WTC11 (cell line): Measurements from ENCODE around the gene C3.

ENCODE experiments used
- ETV6 ChIP-seq: sonication (generic); formaldehyde crosslinking; IDR thresholded peaks from 2 replicates; pipeline ENCODE4 v1.8.1; 2022; ENCODE audit warnings: mild to moderate bottlenecking, missing genetic modification reagents
- ZNF121 ChIP-seq: sonication (generic); formaldehyde crosslinking; IDR thresholded peaks from 2 replicates; pipeline ENCODE4 v1.8.0; 2023; ENCODE audit warnings: missing genetic modification reagents
- ZNF138 ChIP-seq: sonication (generic); formaldehyde crosslinking; conservative IDR thresholded peaks from 2 replicates; pipeline ENCODE4 v1.8.1; 2022; ENCODE audit warnings: mild to moderate bottlenecking, moderate library complexity, missing genetic modification reagents
- TF ChIP-seq, protein P1 (sequence below): fragments of 200-600 bp; IDR thresholded peaks from 2 replicates; pipeline ENCODE4 v1.8.0; 2022; ENCODE audit warnings: antibody characterized with exemption
- TF ChIP-seq, protein P2 (sequence below): sonication (generic); formaldehyde crosslinking; IDR thresholded peaks from 2 replicates; pipeline ENCODE4 v1.8.1; 2023; ENCODE audit warnings: mild to moderate bottlenecking, missing genetic modification reagents, moderate library complexity
- TF ChIP-seq, protein P3 (sequence below): sonication (generic); formaldehyde crosslinking; IDR thresholded peaks from 2 replicates; pipeline ENCODE4 v1.8.0; 2022; ENCODE audit warnings: mild to moderate bottlenecking, missing genetic modification reagents
- TF ChIP-seq, protein P4 (sequence below): sonication (generic); formaldehyde crosslinking; IDR thresholded peaks from 2 replicates; pipeline ENCODE4 v1.8.0; 2022; ENCODE audit warnings: mild to moderate bottlenecking, missing genetic modification reagents
- TF ChIP-seq, protein P5 (sequence below): sonication (generic); formaldehyde crosslinking; IDR thresholded peaks from 2 replicates; pipeline ENCODE4 v1.8.0; 2022; ENCODE audit warnings: missing genetic modification reagents

DNA sequence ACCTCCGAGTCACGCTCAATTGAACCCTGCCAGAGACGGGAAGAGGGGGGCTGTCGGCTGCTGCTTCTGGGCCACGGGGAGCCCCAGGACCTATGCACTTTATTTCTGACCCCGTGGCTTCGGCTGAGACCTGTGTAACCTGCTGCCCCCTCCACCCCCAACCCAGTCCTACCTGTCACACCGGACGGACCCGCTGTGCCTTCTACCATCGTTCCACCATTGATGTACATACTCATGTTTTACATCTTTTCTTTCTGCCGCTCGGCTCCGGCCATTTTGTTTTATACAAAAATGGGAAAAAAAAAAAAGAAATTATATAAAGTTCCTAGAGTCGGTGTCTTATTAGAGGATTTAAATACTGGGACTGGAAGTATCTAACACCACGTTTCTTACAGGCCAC is 30.7 kb upstream of the C3 start:
- TF ChIP-seq, protein P1, sequence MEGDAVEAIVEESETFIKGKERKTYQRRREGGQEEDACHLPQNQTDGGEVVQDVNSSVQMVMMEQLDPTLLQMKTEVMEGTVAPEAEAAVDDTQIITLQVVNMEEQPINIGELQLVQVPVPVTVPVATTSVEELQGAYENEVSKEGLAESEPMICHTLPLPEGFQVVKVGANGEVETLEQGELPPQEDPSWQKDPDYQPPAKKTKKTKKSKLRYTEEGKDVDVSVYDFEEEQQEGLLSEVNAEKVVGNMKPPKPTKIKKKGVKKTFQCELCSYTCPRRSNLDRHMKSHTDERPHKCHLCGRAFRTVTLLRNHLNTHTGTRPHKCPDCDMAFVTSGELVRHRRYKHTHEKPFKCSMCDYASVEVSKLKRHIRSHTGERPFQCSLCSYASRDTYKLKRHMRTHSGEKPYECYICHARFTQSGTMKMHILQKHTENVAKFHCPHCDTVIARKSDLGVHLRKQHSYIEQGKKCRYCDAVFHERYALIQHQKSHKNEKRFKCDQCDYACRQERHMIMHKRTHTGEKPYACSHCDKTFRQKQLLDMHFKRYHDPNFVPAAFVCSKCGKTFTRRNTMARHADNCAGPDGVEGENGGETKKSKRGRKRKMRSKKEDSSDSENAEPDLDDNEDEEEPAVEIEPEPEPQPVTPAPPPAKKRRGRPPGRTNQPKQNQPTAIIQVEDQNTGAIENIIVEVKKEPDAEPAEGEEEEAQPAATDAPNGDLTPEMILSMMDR: no peak
- TF ChIP-seq, protein P2, sequence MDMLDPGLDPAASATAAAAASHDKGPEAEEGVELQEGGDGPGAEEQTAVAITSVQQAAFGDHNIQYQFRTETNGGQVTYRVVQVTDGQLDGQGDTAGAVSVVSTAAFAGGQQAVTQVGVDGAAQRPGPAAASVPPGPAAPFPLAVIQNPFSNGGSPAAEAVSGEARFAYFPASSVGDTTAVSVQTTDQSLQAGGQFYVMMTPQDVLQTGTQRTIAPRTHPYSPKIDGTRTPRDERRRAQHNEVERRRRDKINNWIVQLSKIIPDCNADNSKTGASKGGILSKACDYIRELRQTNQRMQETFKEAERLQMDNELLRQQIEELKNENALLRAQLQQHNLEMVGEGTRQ (CRISPR knock-in tag): no peak
- TF ChIP-seq, protein P3, sequence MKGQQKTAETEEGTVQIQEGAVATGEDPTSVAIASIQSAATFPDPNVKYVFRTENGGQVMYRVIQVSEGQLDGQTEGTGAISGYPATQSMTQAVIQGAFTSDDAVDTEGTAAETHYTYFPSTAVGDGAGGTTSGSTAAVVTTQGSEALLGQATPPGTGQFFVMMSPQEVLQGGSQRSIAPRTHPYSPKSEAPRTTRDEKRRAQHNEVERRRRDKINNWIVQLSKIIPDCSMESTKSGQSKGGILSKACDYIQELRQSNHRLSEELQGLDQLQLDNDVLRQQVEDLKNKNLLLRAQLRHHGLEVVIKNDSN (CRISPR knock-in tag): no peak
- no peak for TF ChIP-seq ZNF138 (CRISPR knock-in tag)
- TF ChIP-seq, protein P4, sequence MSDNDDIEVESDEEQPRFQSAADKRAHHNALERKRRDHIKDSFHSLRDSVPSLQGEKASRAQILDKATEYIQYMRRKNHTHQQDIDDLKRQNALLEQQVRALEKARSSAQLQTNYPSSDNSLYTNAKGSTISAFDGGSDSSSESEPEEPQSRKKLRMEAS (CRISPR knock-in tag): no peak
- no peak for TF ChIP-seq ZNF121
- TF ChIP-seq, protein P5, sequence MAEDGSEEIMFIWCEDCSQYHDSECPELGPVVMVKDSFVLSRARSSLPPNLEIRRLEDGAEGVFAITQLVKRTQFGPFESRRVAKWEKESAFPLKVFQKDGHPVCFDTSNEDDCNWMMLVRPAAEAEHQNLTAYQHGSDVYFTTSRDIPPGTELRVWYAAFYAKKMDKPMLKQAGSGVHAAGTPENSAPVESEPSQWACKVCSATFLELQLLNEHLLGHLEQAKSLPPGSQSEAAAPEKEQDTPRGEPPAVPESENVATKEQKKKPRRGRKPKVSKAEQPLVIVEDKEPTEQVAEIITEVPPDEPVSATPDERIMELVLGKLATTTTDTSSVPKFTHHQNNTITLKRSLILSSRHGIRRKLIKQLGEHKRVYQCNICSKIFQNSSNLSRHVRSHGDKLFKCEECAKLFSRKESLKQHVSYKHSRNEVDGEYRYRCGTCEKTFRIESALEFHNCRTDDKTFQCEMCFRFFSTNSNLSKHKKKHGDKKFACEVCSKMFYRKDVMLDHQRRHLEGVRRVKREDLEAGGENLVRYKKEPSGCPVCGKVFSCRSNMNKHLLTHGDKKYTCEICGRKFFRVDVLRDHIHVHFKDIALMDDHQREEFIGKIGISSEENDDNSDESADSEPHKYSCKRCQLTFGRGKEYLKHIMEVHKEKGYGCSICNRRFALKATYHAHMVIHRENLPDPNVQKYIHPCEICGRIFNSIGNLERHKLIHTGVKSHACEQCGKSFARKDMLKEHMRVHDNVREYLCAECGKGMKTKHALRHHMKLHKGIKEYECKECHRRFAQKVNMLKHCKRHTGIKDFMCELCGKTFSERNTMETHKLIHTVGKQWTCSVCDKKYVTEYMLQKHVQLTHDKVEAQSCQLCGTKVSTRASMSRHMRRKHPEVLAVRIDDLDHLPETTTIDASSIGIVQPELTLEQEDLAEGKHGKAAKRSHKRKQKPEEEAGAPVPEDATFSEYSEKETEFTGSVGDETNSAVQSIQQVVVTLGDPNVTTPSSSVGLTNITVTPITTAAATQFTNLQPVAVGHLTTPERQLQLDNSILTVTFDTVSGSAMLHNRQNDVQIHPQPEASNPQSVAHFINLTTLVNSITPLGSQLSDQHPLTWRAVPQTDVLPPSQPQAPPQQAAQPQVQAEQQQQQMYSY: no peak
- no peak for TF ChIP-seq ETV6
